C4-2B (cell line): Measurements from ENCODE around the gene HSPBP1.

Experiments used
- CTCF ChIP-seq: fragments of 450-650 bp; conservative IDR thresholded peaks from 2 replicates; pipeline ENCODE4 v1.5.1; 2017; ENCODE audit warnings: mild to moderate bottlenecking
- ZFX ChIP-seq: fragments of 450-650 bp; IDR thresholded peaks from 2 replicates; pipeline ENCODE4 v1.6.1; 2017

GRCh38 chr19:55227241-55228014 is 52.5 kb downstream of the HSPBP1 start:
- TF ChIP-seq CTCF: no peak
- TF ChIP-seq ZFX: no peak
